GM19043 (cell line): ENCODE measurements around the gene SLC37A4.
A peak's percentile ranks its signal among the peaks of the same experiment; 100 is the strongest.
"Not testable (repeated sequence)": the region's sequence is repeated elsewhere in the genome, so short reads cannot be mapped to it uniquely, and the experiment has no call there.

ENCODE experiments used
- ATAC-seq: cut with Tn5 transposase; IDR thresholded peaks from one replicate; pipeline ENCODE4 v1.9.1; 2021; ENCODE audit warnings: low read depth; ENCODE audit not compliant: unreplicated experiment

Gene SLC37A4

GRCh38 chr11:119018074-119018938 is 12.4 kb downstream of the SLC37A4 start, which contains the start of the genes RPS25 and TRAPPC4:
RPS25 (minus strand) TSS chr11:119018343; CDS start chr11:119018284, 59 bp downstream.
TRAPPC4 (plus strand) TSS chr11:119018766; CDS start chr11:119018796, 30 bp downstream.
- ATAC-seq, result peak; percentile 92

DNA sequence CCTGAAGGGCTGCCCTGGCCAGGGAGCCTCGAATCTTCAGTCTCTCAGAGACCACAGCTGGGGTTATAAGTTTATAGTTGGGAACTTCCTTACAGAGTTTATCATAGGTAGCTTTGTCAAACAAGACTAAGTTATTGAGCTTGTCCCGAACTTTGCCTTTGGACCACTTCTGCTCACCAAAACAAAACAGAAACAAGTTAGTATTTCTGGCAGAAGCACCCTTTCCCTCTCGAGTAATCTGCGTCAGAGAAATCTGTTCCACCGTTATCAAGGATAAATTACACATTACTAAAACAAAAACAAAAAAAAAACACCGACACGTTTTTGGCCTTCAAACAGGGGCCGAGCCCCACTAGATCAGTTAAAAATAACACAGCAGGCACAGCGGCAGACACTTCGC is 13.3 kb downstream of the SLC37A4 start:
- not testable (repeated sequence) for ATAC-seq

DNA sequence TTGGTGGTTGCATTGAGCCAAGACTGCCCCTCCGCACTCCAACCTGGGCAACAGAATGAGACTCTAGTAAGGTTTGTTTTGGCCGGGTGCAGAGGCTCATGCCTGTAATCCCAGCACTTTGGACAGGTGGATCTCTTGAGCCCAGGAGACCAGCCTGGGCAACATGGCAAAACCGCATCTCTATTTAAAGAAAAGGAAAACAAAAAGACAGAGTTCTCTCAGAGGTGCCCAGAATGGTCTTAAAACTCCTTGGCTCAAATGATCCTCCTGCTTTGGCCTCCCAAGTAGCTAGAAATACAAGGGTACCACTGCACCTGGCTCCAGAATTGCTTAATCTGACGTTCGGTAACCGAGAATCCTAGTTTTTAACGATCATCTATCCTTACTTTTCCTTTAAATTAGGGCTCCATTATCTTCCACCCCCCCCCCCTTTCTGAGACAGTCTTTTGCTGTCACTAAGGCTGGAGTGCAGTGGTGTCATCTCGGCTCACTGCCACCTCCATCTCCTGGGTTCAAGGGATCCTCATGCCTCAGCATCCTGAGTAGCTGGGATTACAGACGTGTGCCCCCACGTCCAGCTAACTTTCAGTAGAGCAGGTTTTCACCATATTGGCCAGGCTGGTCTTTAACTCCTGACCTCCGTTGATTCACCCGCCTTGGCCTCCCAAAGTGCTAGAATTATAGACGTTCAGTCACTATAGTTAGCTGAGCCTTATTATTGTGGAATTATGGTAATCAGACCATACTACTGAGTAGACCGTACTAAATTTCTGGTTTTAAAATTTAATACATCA is 14.3 kb downstream of the SLC37A4 start:
- ATAC-seq, result no peak

- ATAC-seq, result no peak
These were observed 15.5 kb downstream of the SLC37A4 start for GRCh38 chr11:119015054-119015611.

DNA sequence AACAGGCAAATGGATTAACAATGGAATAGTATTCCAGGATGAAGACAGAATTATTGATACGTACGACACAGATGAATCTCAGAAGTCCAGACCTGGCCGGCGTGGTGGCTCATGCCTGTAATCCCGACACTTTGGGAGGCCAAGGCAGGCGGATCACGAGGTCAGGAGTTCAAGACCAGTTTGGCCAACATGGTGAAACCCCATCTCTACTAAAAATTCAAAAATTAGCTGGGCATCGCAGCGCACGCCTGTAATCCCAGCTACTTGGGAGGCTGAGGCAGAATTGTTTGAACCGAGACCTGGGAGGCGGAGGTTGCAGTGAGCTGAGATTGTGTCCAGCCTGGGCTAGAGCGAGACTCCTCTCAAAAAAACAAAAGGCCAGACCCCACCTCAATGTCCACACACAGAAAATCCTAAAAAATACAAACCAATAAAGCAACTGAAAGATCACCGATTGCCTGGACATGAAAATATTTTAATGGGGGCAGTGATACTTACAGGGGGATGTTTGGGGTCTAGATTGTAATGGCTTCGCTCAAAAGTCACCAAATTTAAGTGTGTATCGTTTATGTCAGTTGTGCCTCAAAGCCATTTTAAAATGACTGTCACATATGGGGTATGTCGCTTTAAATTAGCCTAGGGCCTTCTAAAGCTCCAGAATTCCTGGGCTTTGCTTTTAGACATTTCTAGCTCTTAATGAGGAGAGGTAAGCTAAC is 16.3 kb downstream of the SLC37A4 start:
- ATAC-seq, result no peak

GRCh38 chr11:119012629-119013170 is 18.0 kb downstream of the SLC37A4 start:
- no peak for ATAC-seq

DNA sequence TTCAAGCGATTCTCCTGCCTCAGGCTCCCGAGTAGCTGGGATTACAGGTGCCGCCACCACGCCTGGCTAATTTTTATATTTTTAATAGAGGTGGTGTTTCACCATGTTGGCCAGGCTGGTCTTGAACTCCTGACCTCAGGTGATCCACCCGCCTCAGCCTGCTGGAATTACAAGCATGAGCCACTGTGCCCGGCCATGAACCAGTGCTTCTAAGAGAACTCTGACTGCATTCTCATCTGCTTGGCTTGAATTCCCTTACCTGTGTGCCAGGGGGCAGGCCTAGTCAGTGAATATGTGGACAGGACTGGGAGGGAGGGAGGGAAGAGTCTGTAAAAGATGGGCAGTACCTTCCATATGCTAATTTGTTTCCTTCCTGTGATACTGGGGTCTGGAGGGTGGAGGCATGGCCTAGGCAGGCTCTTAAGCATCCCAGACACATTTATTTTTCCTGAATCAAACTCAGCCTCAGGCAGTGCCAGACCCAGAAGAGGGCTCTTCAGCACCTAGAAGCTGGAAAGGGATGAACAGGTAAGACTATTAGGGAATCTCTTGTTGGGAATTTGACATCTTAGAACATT is 19.1 kb downstream of the SLC37A4 start:
- no peak for ATAC-seq

DNA sequence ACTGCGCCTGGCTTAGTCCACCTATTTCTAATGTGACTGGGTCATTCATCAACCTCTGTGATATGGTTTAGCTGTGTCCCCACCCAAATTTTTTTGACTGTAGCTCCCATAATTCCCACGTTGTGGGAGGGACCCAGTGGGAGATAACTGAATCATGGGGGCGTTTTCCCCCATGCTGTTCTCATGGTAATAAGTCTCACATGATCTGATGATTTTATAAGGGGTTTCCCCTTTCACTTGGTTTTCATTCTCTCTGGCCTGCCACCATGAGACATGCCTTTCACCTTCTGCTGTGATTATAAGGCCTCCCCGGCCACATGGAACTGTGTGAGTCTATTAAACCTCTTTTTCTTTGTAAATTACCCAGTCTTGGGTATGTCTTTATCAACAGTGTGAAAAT is 24.0 kb downstream of the SLC37A4 start:
- ATAC-seq, result no peak

GRCh38 chr11:119000906-119001305 is 29.8 kb downstream of the SLC37A4 start:
- ATAC-seq, result no peak

- ATAC-seq, result no peak
These were observed 31.9 kb downstream of the SLC37A4 start for GRCh38 chr11:118998822-118999221.

DNA sequence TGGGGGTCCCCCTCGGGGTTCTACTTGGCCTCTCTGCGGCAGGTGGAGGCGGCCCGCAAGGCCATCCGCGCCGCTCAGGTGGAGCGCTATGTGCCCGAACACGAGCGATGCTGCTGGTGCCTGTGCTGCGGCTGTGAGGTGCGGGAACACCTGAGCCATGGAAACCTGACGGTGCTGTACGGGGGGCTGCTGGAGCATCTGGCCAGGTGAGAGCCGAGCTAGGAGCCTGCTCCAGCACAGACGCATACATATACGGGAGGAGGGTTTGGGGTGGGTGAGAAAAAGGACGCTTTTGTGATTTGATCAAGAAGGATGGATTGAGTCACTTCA is 32.3 kb downstream of the SLC37A4 start:
- ATAC-seq, result no peak

DNA sequence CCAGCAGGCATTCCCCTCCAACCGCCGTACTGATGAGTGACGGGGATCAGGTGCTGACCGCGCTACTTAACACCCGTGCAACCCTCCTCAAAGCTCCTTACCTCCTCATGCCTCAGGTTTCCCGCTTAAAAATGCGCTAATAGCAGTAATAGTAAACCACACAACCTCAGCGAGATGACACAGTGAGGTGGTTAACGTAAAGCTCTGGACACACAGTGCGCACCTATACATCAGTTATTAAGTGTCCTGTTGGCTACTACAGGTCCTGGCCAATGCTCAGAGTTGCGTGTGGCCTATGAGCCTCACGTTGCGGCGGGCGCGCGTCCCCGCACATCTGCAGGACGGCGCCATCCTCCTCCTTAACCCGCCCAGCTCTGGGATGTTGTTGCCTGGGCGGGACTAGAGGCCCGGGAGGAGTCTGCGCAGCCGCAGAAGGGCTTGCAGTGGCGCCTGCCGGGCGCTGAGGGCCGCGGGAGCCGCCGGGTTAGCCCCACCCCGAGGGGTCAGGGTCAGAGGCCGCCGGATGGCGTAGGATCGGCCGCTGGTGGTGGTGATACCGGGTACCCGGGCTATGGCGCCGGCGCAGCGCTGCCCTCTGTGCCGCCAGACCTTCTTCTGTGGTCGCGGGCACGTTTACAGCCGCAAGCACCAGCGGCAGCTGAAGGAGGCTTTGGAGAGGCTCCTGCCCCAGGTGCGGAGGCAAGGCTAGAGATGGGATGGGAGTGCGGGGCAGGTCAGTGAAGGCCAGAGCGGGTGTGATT is 32.9 kb downstream of the SLC37A4 start, which contains the start of gene CENATAC:
Gene CENATAC (plus strand): TSS at position 512 of the 761 bp plus-strand sequence. CDS start 60 bp downstream, at position 572.
- ATAC-seq, result peak; percentile 86

- ATAC-seq, result no peak
These were observed 33.6 kb downstream of the SLC37A4 start for GRCh38 chr11:118996926-118997626.

DNA sequence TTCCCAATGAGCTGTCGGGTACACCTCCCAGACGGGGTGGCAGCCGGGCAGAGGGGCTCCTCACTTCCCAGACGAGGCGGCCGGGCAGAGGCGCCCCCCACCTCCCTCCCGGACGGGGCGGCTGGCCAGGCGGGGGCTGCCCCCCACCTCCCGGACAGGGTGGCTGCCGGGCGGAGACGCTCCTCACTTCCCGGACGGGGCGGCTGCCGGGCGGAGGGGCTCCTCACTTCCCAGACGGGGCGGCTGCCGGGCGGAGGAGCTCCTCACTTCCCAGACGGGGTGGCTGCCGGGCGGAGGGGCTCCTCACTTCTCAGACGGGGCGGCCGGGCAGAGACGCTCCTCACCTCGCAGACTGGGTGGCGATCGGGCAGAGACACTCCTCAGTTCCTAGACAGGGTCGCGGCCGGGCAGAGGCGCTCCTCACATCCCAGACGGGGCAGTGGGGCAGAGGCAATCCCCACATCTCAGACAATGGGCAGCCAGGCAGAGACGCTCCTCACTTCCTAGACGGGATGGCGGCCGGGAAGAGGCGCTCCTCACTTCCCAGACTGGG is 39.1 kb downstream of the SLC37A4 start:
- ATAC-seq, result not testable (repeated sequence)

- ATAC-seq, result no peak
These were observed 42.4 kb downstream of the SLC37A4 start for GRCh38 chr11:118988280-118988679.

DNA sequence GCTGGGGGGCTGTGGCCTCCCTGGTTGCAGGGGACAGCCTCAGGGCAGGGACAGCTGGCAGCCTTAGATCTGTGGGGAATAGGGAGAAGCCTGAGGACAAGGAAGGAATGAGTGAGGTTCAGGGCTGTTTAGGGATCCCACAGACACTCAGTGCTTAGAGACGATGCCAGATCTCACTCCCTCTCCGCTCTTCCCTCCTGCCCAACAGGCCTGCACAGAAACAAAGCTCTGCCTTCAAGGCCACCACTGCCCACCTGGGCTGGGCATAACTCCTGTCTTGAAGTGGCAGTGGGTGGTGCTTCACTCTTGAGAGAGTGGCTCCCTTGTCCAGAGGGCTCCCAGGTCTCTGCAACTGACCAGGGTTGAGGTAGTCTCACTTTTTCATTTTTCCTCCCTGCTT is 45.9 kb downstream of the SLC37A4 start:
- ATAC-seq, result no peak

DNA sequence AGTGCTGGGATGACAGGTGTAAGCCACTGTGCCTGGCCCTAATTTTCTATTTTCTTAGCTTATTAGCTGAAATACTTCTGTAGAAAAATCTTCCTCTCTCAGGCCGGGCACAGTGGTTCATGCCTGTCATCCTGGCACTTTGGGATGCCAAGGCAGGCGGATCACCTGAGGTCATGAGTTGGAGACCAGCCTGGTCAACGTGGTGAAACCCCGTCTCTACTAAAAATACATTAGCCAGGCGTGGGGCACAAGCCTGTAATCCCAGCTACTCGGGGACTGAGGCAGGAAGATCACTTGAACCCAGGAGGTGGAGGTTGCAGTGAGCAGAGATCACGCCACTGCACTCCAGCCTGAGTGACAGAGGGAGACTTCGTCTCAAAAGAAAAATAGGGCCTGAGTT is 46.3 kb downstream of the SLC37A4 start:
- ATAC-seq, result not testable (repeated sequence)

DNA sequence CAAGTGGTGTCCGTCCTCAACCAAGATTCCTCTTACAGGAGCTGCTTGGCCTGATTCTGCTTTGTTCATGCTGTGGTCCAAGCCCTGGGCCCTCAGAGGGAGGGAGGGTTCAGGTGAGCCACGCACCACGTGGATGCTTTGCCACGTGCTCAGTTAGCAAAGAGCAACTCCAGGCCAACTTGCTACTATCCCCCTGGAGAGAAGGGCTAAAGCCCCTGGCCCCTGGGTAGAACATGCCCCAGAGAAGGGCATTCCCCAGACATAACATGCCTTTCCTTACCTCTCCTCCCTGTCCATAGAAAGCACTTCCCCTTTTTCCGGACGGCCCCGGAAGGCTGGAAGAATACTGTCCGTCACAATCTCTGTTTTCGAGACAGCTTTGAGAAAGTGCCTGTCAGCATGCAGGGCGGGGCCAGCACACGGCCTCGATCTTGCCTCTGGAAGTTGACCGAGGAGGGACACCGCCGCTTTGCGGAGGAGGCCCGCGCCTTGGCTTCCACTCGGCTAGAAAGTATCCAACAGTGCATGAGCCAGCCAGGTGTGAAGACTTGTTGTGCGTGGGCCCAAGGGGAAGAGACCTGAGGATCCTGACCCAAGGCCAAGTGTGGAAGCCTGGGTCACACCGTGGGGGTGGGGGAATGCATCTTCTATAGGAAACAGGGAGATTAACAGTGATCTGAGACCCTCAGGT is 50.3 kb downstream of the SLC37A4 start:
- ATAC-seq, result no peak
